Trophoblast cell (in vitro differentiated cells and primary cell): Measurements from ENCODE around the gene OGFOD1.
"Not testable (repeated sequence)": the region's sequence is repeated elsewhere in the genome, so short reads cannot be mapped to it uniquely, and the experiment has no call there.

ENCODE experiments used
- DNase-seq, 2 donors: peaks; one replicate each; pipeline ENCODE4 v3.0.0-alpha.2; 2016
- H2AFZ ChIP-seq: 2 replicates; pipeline ENCODE4 v1.6.1; 2013; ENCODE audit warnings: low read length, moderate library complexity, mild to moderate bottlenecking; ENCODE audit not compliant: insufficient read depth, poor library complexity
- H2AK5ac ChIP-seq: 2 replicates; pipeline ENCODE4 v1.6.1; 2013; ENCODE audit warnings: mild to moderate bottlenecking, low read length
- H2BK120ac ChIP-seq: 2 replicates; pipeline ENCODE4 v1.6.1; 2013; ENCODE audit warnings: low read length, mild to moderate bottlenecking, moderate library complexity; ENCODE audit not compliant: insufficient read depth, poor library complexity
- H2BK12ac ChIP-seq: 2 replicates; pipeline ENCODE4 v1.6.1; 2013; ENCODE audit warnings: mild to moderate bottlenecking, low read length, moderate library complexity
- H2BK5ac ChIP-seq: 2 replicates; pipeline ENCODE4 v1.6.1; 2013; ENCODE audit warnings: low read length, low read depth, moderate library complexity, mild to moderate bottlenecking; ENCODE audit not compliant: poor library complexity
- H3K14ac ChIP-seq: 2 replicates; pipeline ENCODE4 v1.6.1; 2013; ENCODE audit warnings: mild to moderate bottlenecking, low read length
- H3K18ac ChIP-seq: 2 replicates; pipeline ENCODE4 v1.6.1; 2013; ENCODE audit warnings: mild to moderate bottlenecking, low read length
- H3K23ac ChIP-seq: 2 replicates; pipeline ENCODE4 v1.6.1; 2013; ENCODE audit warnings: low read length
- H3K27ac ChIP-seq: 2 replicates; pipeline ENCODE4 v1.5.1; 2013; ENCODE audit warnings: low read depth, mild to moderate bottlenecking, inconsistent platforms, low read length, moderate library complexity
- H3K27me3 ChIP-seq: 2 replicates; pipeline ENCODE4 v1.6.1; 2013; ENCODE audit warnings: inconsistent platforms, mild to moderate bottlenecking, low read length, moderate library complexity; ENCODE audit not compliant: insufficient read depth
- H3K36me3 ChIP-seq, 2 experiments: 1 replicate in 1 of 2; 2 replicates in 1 of 2; pipeline ENCODE4 v1.6.1; 2013; ENCODE audit warnings: low read length in 2 of 2, mild to moderate bottlenecking in 2 of 2, moderate library complexity in 1 of 2; ENCODE audit not compliant: insufficient read depth in 2 of 2, control insufficient read depth in 1 of 2
- H3K4ac ChIP-seq: 2 replicates; pipeline ENCODE4 v1.6.1; 2013; ENCODE audit warnings: low read depth, mild to moderate bottlenecking, low read length, moderate library complexity
- H3K4me1 ChIP-seq, 2 experiments: 1 replicate in 1 of 2; 2 replicates in 1 of 2; pipeline ENCODE4 v1.6.1; 2013; ENCODE audit warnings: low read length in 2 of 2, mild to moderate bottlenecking in 2 of 2, moderate library complexity in 1 of 2; ENCODE audit not compliant: insufficient read depth in 2 of 2, control insufficient read depth in 1 of 2
- H3K4me2 ChIP-seq: 2 replicates; pipeline ENCODE4 v1.6.1; 2013; ENCODE audit warnings: inconsistent platforms, mild to moderate bottlenecking, low read length, moderate library complexity
- H3K4me3 ChIP-seq: 2 replicates; pipeline ENCODE4 v1.5.1; 2013; ENCODE audit warnings: mild to moderate bottlenecking, low read depth, low read length, inconsistent platforms
- H3K79me1 ChIP-seq: one replicate; pipeline ENCODE4 v1.6.1; 2013; ENCODE audit warnings: low read length
- H3K79me2 ChIP-seq: 2 replicates; pipeline ENCODE4 v1.6.1; 2013; ENCODE audit warnings: low read length, mild to moderate bottlenecking; ENCODE audit not compliant: control insufficient read depth, insufficient read depth, poor library complexity
- H3K9ac ChIP-seq: 2 replicates; pipeline ENCODE4 v1.6.1; 2013; ENCODE audit warnings: mild to moderate bottlenecking, low read length
- H3K9me3 ChIP-seq: 2 replicates; pipeline ENCODE4 v1.6.1; 2013; ENCODE audit warnings: low read depth, mild to moderate bottlenecking, control low read depth, inconsistent platforms, low read length; ENCODE audit not compliant: insufficient read depth
- H4K12ac ChIP-seq: 2 replicates; pipeline ENCODE4 v1.6.1; 2013; ENCODE audit warnings: low read depth, mild to moderate bottlenecking, low read length, moderate library complexity
- H4K8ac ChIP-seq: 2 replicates; pipeline ENCODE4 v1.6.1; 2013; ENCODE audit warnings: low read depth, mild to moderate bottlenecking, low read length, moderate library complexity
- H4K91ac ChIP-seq: one replicate; pipeline ENCODE4 v1.6.1; 2013; ENCODE audit warnings: low read depth, mild to moderate bottlenecking, low read length, moderate library complexity
- WGBS: extraction: QIAGEN DNeasy Blood & Tissue Kit; methylation state at CpG from one replicate; pipeline ENCODE4 v1.1.7; 2013; ENCODE audit warnings: missing lambda C conversion rate; ENCODE audit not compliant: insufficient read length, insufficient coverage; ENCODE audit errors: extremely low coverage; 5-methylcytosine and 5-hydroxymethylcytosine counted together

The OGFOD1 gene

DNA sequence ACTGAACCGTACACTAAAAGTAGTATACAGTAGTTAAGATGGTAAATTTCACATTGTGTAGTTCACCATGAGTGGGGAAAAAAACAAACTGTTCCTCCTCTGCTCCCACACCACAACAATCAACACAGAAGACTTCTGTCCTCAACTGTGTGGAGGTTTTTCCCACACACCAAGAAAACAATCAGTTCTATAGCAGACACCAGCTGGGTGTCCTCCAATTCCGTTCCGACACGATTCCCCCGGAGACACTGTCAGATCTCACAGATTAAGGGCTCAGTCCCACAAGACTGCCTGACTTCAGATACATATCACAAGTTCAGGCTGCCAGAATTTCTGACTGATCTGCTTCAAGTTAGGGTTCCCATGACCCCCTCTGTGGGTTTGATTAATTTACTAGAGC, 36.7 kb downstream of the OGFOD1 start:
- no peak overlapping the region for H3K14ac ChIP-seq
- no CpG with 5 or more reads among the region's 5 CpGs for WGBS
- no peaks in the 10 kb centered on the region for H3K79me1 ChIP-seq
- no peak overlapping the region for H3K4me2 ChIP-seq
- no peak overlapping the region for H3K4me3 ChIP-seq
- no peak overlapping the region for H4K12ac ChIP-seq
- H3K18ac ChIP-seq: no peak overlapping the region
- H3K79me2 ChIP-seq: no peaks in the 10 kb centered on the region
- DNase-seq: no peak
- no peaks in the 10 kb centered on the region for H3K9me3 ChIP-seq
- H2BK12ac ChIP-seq: no peak overlapping the region
- H3K23ac ChIP-seq: no peak overlapping the region
- no peaks in the 10 kb centered on the region for H3K4me1 ChIP-seq
- no peaks in the 10 kb centered on the region for H3K27me3 ChIP-seq
- no peak overlapping the region for H3K9ac ChIP-seq
- H2AFZ ChIP-seq: no peak overlapping the region
- no peak overlapping the region for H3K4ac ChIP-seq
- H3K36me3 ChIP-seq: peaks cover 0 to 2% of the 10 kb centered on the region in 2 experiments
- no peak overlapping the region for H2AK5ac ChIP-seq
- H2BK5ac ChIP-seq: no peak overlapping the region
- no peak overlapping the region for H2BK120ac ChIP-seq
- no peak overlapping the region for H4K8ac ChIP-seq
- H4K91ac ChIP-seq: no peak overlapping the region
- H3K27ac ChIP-seq: no peak overlapping the region

GRCh38 chr16:56488868-56489267, 37.5 kb downstream of the OGFOD1 start:
- H3K23ac ChIP-seq, H3K9ac ChIP-seq, H4K12ac ChIP-seq, H2BK5ac ChIP-seq, H3K4me3 ChIP-seq, H3K79me1 ChIP-seq, H2BK12ac ChIP-seq, H2AK5ac ChIP-seq, H3K9me3 ChIP-seq, H3K18ac ChIP-seq, H3K36me3 ChIP-seq, H2BK120ac ChIP-seq, H4K8ac ChIP-seq, H3K4ac ChIP-seq, H2AFZ ChIP-seq, H3K27ac ChIP-seq, H3K79me2 ChIP-seq, H3K14ac ChIP-seq, H3K4me1 ChIP-seq, H4K91ac ChIP-seq, H3K27me3 ChIP-seq, DNase-seq, H3K4me2 ChIP-seq: not testable (repeated sequence)
- no CpG with 5 or more reads among the region's 1 CpG for WGBS

DNA sequence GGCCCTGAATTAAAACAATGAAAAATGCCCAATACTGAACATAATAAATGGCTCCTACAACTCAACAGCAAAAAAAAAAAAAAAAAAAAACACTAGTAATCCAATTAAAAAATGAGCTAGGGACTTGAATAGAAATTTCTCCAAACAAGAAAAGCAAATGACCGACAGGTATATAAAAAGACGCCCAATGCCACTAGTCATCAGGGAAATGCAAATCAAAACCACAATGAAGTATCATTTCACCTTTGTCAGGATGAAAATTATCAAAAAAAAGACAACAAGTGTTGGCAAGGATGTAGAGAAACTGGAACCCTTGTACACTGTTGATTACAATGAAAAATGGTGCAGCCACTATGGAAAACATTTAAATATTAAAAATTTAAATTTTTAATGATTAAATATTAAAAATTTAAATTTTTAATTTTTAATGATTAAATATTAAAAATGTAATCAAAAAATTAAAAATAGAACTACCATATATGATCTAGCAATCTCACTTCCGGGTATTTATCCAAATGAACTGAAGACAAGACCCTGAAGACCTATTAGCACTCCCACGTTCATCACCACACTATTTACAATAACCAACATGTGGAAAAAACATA, 40.4 kb downstream of the OGFOD1 start:
- no peak overlapping the region for H3K14ac ChIP-seq
- no CpG with 5 or more reads among the region's 4 CpGs for WGBS
- no peaks in the 10 kb centered on the region for H3K79me1 ChIP-seq
- DNase-seq: no peak
- H2BK5ac ChIP-seq: no peak overlapping the region
- H3K18ac ChIP-seq: no peak overlapping the region
- H3K9ac ChIP-seq: no peak overlapping the region
- H2AK5ac ChIP-seq: no peak overlapping the region
- no peak overlapping the region for H3K23ac ChIP-seq
- H3K4me1 ChIP-seq: no peaks in the 10 kb centered on the region
- H3K4me2 ChIP-seq: no peak overlapping the region
- H4K12ac ChIP-seq: no peak overlapping the region
- no peak overlapping the region for H3K4me3 ChIP-seq
- no peaks in the 10 kb centered on the region for H3K27me3 ChIP-seq
- no peak overlapping the region for H2BK12ac ChIP-seq
- H3K4ac ChIP-seq: no peak overlapping the region
- no peak overlapping the region for H2AFZ ChIP-seq
- H4K8ac ChIP-seq: no peak overlapping the region
- H2BK120ac ChIP-seq: no peak overlapping the region
- no peak overlapping the region for H4K91ac ChIP-seq
- peaks cover 0 to under 1% of the 10 kb centered on the region in 2 experiments for H3K36me3 ChIP-seq
- no peak overlapping the region for H3K27ac ChIP-seq
- no peaks in the 10 kb centered on the region for H3K79me2 ChIP-seq
- H3K9me3 ChIP-seq: no peaks in the 10 kb centered on the region

DNA sequence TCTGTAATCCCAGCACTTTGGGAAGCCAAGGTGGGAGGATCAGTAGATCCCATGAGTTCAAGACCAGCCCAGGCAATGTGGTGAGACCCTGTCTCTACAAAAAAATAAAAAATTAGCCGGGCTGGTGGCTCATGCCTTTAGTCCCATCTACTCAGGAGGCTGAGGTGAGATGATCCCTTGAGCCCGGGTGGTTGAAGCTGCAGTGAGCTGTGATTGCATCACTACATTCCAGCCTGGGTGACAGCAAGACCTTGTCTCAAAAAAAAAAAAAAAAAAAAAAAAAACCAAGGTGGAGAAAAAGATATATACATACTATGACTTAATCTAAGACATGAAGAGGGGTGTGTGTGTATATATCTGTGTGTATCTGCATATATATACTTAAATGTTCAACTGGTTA, 41.8 kb downstream of the OGFOD1 start:
- H2AK5ac ChIP-seq: no peak overlapping the region
- no peak overlapping the region for H3K18ac ChIP-seq
- H2BK5ac ChIP-seq: no peak overlapping the region
- H2BK12ac ChIP-seq: no peak overlapping the region
- no peak overlapping the region for H3K27ac ChIP-seq
- H3K27me3 ChIP-seq: no peaks in the 10 kb centered on the region
- H4K8ac ChIP-seq: no peak overlapping the region
- no peaks in the 10 kb centered on the region for H3K4me1 ChIP-seq
- H4K12ac ChIP-seq: no peak overlapping the region
- no peak overlapping the region for H3K9ac ChIP-seq
- H3K79me2 ChIP-seq: no peaks in the 10 kb centered on the region
- H3K9me3 ChIP-seq: no peaks in the 10 kb centered on the region
- H3K14ac ChIP-seq: no peak overlapping the region
- no peak overlapping the region for H4K91ac ChIP-seq
- H3K4me2 ChIP-seq: no peak overlapping the region
- H2AFZ ChIP-seq: no peak overlapping the region
- H2BK120ac ChIP-seq: no peak overlapping the region
- H3K4ac ChIP-seq: no peak overlapping the region
- peaks cover 0 to 2% of the 10 kb centered on the region in 2 experiments for H3K36me3 ChIP-seq
- DNase-seq: peak in 1 of 2 donors; percentile 40
- H3K23ac ChIP-seq: no peak overlapping the region
- no CpG with 5 or more reads among the region's 2 CpGs for WGBS
- no peak overlapping the region for H3K4me3 ChIP-seq
- no peaks in the 10 kb centered on the region for H3K79me1 ChIP-seq
